ENCODE results near the gene CCDC97.
"Not testable (repeated sequence)": the region's sequence is repeated elsewhere in the genome, so short reads cannot be mapped to it uniquely, and the experiment has no call there.

CCDC97 gene

GRCh38 chr19:41278478-41278877 lies 31.5 kb upstream of the CCDC97 start:
- Histone ChIP-seq H4K20me1 (ENCODE audit: control insufficient read depth, insufficient read depth, low read depth, low read length) (no peaks in the 10 kb centered on the region), H3K79me2 (ENCODE audit: control insufficient read depth, low read length) (peaks cover 12% of the 10 kb centered on the region), H3K27me3 (ENCODE audit: control insufficient read depth, low read length) (no peaks in the 10 kb centered on the region), H3K36me3 (ENCODE audit: control insufficient read depth, low read length) (peaks cover 95% of the 10 kb centered on the region), H3K27ac (ENCODE audit: low read depth, low read length) (no peak overlapping the region), H3K9me3 (ENCODE audit: control insufficient read depth, insufficient read depth, low read length) (no peaks in the 10 kb centered on the region), H3K9me2 (replicated peaks; ENCODE audit: control insufficient read depth, low read length) (no peaks in the 10 kb centered on the region), H3K4me3 (ENCODE audit: low read length) (no peak overlapping the region), H3K4me2 (ENCODE audit: low read length) (no peak overlapping the region), H3K4me1 (ENCODE audit: control insufficient read depth, low read length) (no peaks in the 10 kb centered on the region), H3F3A (ENCODE audit: control insufficient read depth, insufficient read depth) (no peaks in the 10 kb centered on the region)
- no peak for TF ChIP-seq CTCF (IDR thresholded peaks at IDR 0.05; ENCODE audit: low read depth, low read length, poor library complexity, severe bottlenecking)
- TF ChIP-seq EZH2phosphoT487 (IDR thresholded peaks at IDR 0.05; ENCODE audit: borderline replicate concordance, low read length), result no peak

- Histone ChIP-seq H3K79me2 (ENCODE audit: control insufficient read depth, low read length) (peaks cover 21% of the 10 kb centered on the region), H3K36me3 (ENCODE audit: control insufficient read depth, low read length) (peaks cover 89% of the 10 kb centered on the region), H3K4me3 (ENCODE audit: low read length) (no peak overlapping the region), H3K9me2 (replicated peaks; ENCODE audit: control insufficient read depth, low read length) (no peaks in the 10 kb centered on the region), H4K20me1 (ENCODE audit: control insufficient read depth, insufficient read depth, low read depth, low read length) (no peaks in the 10 kb centered on the region), H3K9me3 (ENCODE audit: control insufficient read depth, insufficient read depth, low read length) (no peaks in the 10 kb centered on the region), H3F3A (ENCODE audit: control insufficient read depth, insufficient read depth) (no peaks in the 10 kb centered on the region), H3K27ac (ENCODE audit: low read depth, low read length) (no peak overlapping the region), H3K4me1 (ENCODE audit: control insufficient read depth, low read length) (no peaks in the 10 kb centered on the region), H3K27me3 (ENCODE audit: control insufficient read depth, low read length) (no peaks in the 10 kb centered on the region), H3K4me2 (ENCODE audit: low read length) (no peak overlapping the region)
- TF ChIP-seq EZH2phosphoT487 (IDR thresholded peaks at IDR 0.05; ENCODE audit: borderline replicate concordance, low read length) (no peak), CTCF (IDR thresholded peaks at IDR 0.05; ENCODE audit: low read depth, low read length, poor library complexity, severe bottlenecking) (no peak)
These were observed 21.1 kb upstream of the CCDC97 start for GRCh38 chr19:41288673-41289530.

DNA sequence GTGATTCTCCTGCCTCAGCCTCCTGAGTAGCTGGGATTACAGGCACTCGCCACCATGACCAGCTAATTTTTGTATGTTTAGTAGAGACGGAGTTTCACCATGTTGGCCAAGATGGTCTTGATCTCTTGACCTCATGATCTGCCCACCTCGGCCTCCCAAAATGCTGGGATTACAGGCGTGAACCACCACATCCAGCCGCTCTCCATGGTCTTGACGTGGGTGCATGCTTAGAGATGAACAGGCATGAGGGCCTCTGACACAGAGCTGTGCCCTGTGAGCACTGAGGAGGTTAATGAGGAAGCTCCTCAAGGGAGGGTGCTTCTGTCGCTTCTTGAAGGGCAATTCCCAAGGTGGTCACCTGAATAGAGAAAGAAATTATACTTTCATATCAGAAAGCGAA lies 20.2 kb upstream of the CCDC97 start:
- H3K36me3 ChIP-seq (ENCODE audit: control insufficient read depth, low read length), result peaks cover 89% of the 10 kb centered on the region
- H3K79me2 ChIP-seq (ENCODE audit: control insufficient read depth, low read length), result peaks cover 24% of the 10 kb centered on the region
- not testable (repeated sequence) for H3F3A ChIP-seq (ENCODE audit: control insufficient read depth, insufficient read depth)

DNA sequence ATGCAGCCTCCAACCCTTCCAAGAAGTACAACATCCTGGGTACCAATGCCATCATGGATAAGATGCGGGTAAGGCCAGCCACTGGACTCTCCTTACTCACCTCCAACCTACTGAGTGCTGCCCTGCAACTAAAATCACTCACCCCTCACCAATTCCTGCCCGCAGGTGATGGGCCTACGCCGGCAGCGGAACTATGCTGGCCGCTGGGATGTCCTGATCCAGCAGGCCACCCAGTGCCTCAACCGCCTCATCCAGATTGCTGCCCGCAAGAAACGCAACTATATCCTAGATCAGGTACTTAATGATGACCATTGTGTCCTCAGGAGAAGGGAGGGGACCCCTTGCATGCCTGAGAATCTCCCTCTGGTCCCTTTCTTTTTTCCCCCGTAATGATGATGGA lies 15.6 kb upstream of the CCDC97 start:
- Histone ChIP-seq H3K4me3 (ENCODE audit: low read length) (no peak overlapping the region), H3K4me1 (ENCODE audit: control insufficient read depth, low read length) (peaks cover 54% of the 10 kb centered on the region), H3F3A (ENCODE audit: control insufficient read depth, insufficient read depth) (no peaks in the 10 kb centered on the region; the same call in 1 of the 2 replicates), H3K79me2 (ENCODE audit: control insufficient read depth, low read length) (peaks cover 25% of the 10 kb centered on the region), H3K9me3 (ENCODE audit: control insufficient read depth, insufficient read depth, low read length) (no peaks in the 10 kb centered on the region), H3K27me3 (ENCODE audit: control insufficient read depth, low read length) (no peaks in the 10 kb centered on the region), H3K36me3 (ENCODE audit: control insufficient read depth, low read length) (peaks cover 100% of the 10 kb centered on the region), H3K4me2 (ENCODE audit: low read length) (no peak overlapping the region), H3K27ac (ENCODE audit: low read depth, low read length) (no peak overlapping the region), H4K20me1 (ENCODE audit: control insufficient read depth, insufficient read depth, low read depth, low read length) (no peaks in the 10 kb centered on the region), H3K9me2 (replicated peaks; ENCODE audit: control insufficient read depth, low read length) (no peaks in the 10 kb centered on the region)
- no peak for TF ChIP-seq CTCF (IDR thresholded peaks at IDR 0.05; ENCODE audit: low read depth, low read length, poor library complexity, severe bottlenecking)
- TF ChIP-seq EZH2phosphoT487 (IDR thresholded peaks at IDR 0.05; ENCODE audit: borderline replicate concordance, low read length), result no peak

More for the DNA sequence above, 20.2 kb upstream of the CCDC97 start:
- H3K9me3 ChIP-seq (ENCODE audit: control insufficient read depth, insufficient read depth, low read length); H3K4me3 ChIP-seq (ENCODE audit: low read length); H3K27ac ChIP-seq (ENCODE audit: low read depth, low read length); H3K27me3 ChIP-seq (ENCODE audit: control insufficient read depth, low read length); H4K20me1 ChIP-seq (ENCODE audit: control insufficient read depth, insufficient read depth, low read depth, low read length); H3K4me1 ChIP-seq (ENCODE audit: control insufficient read depth, low read length); H3K9me2 ChIP-seq (replicated peaks; ENCODE audit: control insufficient read depth, low read length); H3K4me2 ChIP-seq (ENCODE audit: low read length): not testable (repeated sequence)

All from DOHH2 (cell line).